NOMO-1 treated with dmso at 0.1 percent for 144 hours (cell line): ENCODE measurements around the gene MAGEL2.
"Not testable (repeated sequence)": the region's sequence is repeated elsewhere in the genome, so short reads cannot be mapped to it uniquely, and the experiment has no call there.

Source experiments
- DNase-seq: peaks from one replicate; lab custom pipeline; 2025; ENCODE audit not compliant: unreplicated experiment; lab: John Stamatoyannopoulos, UW

The MAGEL2 gene

DNA sequence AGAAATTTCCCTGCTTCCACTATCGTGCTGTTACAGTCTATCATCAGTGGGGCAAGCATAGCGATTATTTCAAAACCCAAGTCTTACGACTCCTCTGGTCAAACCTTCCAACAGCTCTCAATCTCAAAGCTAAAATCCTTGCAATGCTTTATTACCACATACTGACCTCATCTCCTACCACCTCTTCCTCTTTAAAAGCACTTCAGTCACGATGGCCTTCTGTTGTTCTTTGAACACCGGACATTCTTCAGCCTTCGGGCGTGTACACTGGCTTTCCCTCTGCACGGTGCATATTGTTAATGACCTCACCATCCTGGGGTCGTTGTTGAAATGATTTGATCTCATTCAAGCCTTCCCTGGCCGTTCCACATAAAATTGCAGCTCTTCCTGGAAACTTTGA is 31.1 kb downstream of the MAGEL2 start:
- DNase-seq, result no peak

- DNase-seq, result no peak
These were observed 41.4 kb downstream of the MAGEL2 start for GRCh38 chr15:23606226-23606625.

GRCh38 chr15:23602124-23602523 is 45.5 kb downstream of the MAGEL2 start:
- DNase-seq, result no peak

DNA sequence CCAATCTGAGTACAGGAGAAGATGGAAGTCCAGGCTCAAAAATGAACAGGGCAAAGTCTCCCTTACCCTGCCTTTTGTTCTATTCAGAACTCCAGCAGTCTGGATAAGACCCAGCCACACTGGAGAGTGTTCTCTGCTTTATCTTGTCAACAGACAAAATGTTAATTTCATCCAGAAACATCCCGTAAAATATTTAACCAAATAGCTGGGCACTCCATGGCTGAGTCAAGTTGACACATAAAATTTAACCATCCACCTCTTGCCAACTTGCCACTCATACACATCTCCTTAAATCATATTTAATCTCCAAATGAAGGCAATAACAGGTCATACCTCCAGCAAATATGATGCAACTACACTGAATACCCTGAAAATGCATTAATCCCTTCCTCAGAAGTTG is 48.6 kb downstream of the MAGEL2 start:
- no peak for DNase-seq

DNA sequence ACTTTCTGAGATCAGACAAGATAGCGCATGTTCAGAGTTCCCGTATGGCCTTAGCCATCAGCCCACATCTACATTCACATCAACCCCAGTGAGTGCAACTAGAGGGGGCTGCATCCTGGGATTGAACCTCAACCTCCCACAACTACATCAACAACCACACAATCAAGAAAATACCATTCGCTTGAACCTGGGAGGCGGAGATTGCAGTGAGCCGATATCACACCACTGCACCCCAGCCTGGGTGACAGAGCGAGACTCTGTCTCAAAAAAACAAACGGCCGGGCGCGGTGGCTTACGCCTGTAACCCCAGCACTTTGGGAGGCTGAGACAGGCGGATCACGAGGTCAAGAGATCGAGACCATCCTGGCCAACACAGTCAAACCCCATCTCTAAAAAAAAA is 50.4 kb downstream of the MAGEL2 start:
- not testable (repeated sequence) for DNase-seq

DNA sequence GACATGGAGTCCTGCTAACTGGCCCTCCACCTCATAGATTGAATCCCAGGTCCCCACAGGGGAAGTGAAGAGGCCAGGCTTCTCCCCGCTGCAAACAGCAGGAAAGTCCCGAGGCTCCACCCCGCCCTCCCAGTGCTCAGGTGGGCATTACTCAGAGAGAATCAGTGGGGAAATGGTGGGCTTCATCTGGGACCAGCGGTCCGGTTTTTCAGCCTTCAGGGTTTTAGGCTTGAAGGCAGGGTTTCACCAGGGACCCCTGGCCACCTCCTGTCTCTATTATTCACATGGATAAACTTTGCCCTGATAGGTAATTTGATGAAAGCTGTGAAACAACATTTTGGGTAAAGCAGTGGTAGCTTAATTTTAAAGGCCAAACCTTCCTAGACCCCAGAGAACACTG is 50.9 kb downstream of the MAGEL2 start:
- no peak for DNase-seq

DNA sequence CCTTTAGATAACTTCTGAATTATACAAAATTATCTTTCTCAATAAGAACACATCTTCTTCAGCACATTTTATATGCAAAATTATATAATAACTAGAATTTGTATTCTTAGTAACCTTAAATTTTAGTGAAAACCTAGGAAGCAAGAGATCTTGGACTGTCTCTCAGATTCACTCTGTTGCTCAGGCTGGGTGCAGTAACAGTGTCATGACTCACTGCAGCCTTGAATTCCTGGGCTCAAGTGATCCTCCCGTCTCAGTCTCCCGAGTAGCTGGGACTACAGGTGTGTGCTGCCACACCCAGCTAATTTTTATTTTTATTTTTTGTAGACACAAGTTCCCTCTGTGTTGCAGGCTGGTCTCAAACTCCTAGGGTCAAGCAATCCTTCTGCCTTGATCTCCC is 52.3 kb downstream of the MAGEL2 start:
- no peak for DNase-seq

DNA sequence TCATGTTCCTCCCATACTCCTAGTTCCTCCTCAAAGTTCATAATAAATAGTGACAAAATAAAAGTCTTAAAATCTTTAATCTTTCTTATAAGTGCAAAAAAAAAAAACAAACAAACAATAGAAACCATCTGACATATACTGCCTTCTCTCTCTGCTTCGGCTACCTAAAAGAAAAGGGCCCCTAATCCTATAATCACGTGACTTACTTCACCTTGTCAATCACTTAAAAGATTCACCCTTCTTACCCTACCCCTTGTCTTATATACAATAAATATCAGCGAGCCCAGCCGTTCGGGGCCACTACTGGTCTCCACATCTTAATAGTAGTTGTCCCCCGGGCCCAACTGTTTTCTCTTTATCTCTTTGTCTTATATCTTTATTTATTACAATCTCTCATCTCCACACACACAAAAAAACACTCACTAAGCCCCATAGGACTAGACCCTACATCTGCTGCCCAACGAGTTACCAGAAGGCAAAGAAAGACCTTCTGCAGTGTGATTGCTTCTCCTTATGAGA is 53.4 kb downstream of the MAGEL2 start:
- no peak for DNase-seq
